Measurements from ENCODE around the gene RRP7A. TPM values are rescaled to one million over a fixed set of nuclear protein-coding genes. Genes with fewer than 3 reads are reported as not detected.
A peak's percentile ranks its signal among the peaks of the same experiment; 100 is the strongest.
"Not testable (repeated sequence)": the region's sequence is repeated elsewhere in the genome, so short reads cannot be mapped to it uniquely, and the experiment has no call there.

The RRP7A gene
- total RNA-seq, 1 donor, result 29.0 TPM

DNA sequence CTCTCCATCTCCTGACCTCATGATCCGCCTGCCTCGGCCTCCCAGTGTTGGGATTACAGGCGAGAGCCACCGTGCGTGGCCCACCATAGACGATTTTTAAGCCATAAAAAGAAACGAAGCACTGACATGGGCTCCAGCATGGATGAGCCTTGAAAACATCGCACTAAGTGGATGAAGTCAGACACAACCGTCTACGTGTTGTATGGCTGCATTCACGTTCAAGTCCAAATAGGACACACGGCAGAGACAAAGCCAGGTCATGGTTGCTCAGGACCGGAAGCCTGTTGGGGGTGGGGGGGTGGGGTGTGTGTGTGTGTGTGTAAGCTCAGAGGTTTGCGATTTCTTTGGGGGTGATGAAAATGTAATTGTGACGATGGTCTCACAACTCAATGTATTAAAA, 10.0 kb downstream of the RRP7A start:
- TF ChIP-seq, protein P1, sequence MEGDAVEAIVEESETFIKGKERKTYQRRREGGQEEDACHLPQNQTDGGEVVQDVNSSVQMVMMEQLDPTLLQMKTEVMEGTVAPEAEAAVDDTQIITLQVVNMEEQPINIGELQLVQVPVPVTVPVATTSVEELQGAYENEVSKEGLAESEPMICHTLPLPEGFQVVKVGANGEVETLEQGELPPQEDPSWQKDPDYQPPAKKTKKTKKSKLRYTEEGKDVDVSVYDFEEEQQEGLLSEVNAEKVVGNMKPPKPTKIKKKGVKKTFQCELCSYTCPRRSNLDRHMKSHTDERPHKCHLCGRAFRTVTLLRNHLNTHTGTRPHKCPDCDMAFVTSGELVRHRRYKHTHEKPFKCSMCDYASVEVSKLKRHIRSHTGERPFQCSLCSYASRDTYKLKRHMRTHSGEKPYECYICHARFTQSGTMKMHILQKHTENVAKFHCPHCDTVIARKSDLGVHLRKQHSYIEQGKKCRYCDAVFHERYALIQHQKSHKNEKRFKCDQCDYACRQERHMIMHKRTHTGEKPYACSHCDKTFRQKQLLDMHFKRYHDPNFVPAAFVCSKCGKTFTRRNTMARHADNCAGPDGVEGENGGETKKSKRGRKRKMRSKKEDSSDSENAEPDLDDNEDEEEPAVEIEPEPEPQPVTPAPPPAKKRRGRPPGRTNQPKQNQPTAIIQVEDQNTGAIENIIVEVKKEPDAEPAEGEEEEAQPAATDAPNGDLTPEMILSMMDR (IDR thresholded peaks at IDR 0.05; ENCODE audit: extremely low read depth, low read depth, low read length), result no peak
- Histone ChIP-seq H3K79me2 (ENCODE audit: insufficient read depth, low read length) (no peaks in the 10 kb centered on the region), H3K9me3 (ENCODE audit: low read depth, low read length) (no peaks in the 10 kb centered on the region), H3K4me1 (ENCODE audit: insufficient read depth, low read length) (no peaks in the 10 kb centered on the region), H2AFZ (ENCODE audit: low read length) (no peak overlapping the region), H3K4me2 (ENCODE audit: insufficient read depth, low read length) (no peak overlapping the region), H4K20me1 (ENCODE audit: insufficient read depth, low read length) (no peaks in the 10 kb centered on the region), H3K36me3 (ENCODE audit: insufficient read depth, low read length) (peaks cover 4% of the 10 kb centered on the region), H3K27me3 (ENCODE audit: insufficient read depth, low read length) (no peaks in the 10 kb centered on the region), H3K27ac (ENCODE audit: low read depth, low read length) (no peak overlapping the region), H3K4me3 (ENCODE audit: insufficient read depth, low read length) (no peak overlapping the region)
- peak; percentile 62 for DNase-seq (ENCODE audit: insufficient read length, low spot score, missing footprints)

DNA sequence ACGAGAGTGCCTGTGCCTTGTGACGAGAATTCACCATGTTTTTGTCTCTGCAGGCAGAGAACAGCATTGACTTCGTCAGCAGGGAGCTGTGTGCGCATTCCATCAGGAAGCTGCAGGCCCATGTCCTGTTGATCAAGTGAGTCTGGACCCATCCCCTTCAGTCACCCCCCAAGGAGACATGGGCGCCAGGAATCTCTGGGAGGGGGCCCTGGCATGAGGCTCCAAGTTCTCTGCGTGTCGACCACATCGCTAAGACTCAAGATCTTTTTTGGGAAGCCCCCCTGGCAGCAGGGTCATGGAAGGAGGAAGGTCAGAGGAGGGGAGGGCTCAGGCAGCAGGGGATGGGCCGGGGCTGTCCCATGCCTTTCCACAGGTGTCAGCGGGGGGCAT, 10.6 kb downstream of the RRP7A start:
- not testable (repeated sequence) for DNase-seq (ENCODE audit: insufficient read length, low spot score, missing footprints); H3K79me2 ChIP-seq (ENCODE audit: insufficient read depth, low read length); H3K4me2 ChIP-seq (ENCODE audit: insufficient read depth, low read length); H3K27ac ChIP-seq (ENCODE audit: low read depth, low read length); H3K4me1 ChIP-seq (ENCODE audit: insufficient read depth, low read length); H2AFZ ChIP-seq (ENCODE audit: low read length); H3K9me3 ChIP-seq (ENCODE audit: low read depth, low read length); H3K4me3 ChIP-seq (ENCODE audit: insufficient read depth, low read length); H3K36me3 ChIP-seq (ENCODE audit: insufficient read depth, low read length); H3K27me3 ChIP-seq (ENCODE audit: insufficient read depth, low read length); H4K20me1 ChIP-seq (ENCODE audit: insufficient read depth, low read length)

DNA sequence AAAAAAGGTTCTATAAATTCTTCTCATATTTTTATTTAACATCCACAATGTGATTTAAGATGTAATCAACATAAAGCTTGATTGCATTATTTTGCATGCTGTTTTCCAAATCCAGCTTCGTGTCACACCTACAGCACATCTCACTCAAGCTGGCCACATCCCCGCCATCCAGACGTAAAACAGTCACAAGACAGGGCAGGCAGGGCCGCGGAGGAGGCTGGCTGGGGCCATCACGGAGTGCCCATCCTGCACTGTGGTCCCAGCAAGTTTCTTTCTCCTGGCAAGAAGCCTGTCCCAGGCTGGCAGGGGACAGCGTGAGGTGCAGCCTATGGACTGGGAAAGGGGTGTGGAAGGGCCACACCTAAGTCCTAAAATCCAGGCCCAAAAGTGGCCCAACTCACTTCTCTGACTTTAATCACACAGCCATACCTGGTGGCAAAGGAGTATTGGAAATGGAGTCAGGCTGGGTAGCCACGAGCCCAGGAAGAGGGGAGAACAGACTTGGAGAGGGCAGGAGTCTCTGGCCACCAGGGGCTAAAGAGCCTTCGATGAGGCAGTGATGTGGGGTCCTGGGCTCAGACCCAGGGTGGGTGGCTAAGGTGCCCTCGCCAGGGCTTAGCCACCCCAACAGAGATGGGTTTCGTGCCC, 11.1 kb downstream of the RRP7A start:
- not testable (repeated sequence) for H3K27ac ChIP-seq (ENCODE audit: low read depth, low read length); H3K27me3 ChIP-seq (ENCODE audit: insufficient read depth, low read length); H3K36me3 ChIP-seq (ENCODE audit: insufficient read depth, low read length); DNase-seq (ENCODE audit: insufficient read length, low spot score, missing footprints); H4K20me1 ChIP-seq (ENCODE audit: insufficient read depth, low read length); H3K79me2 ChIP-seq (ENCODE audit: insufficient read depth, low read length); H3K9me3 ChIP-seq (ENCODE audit: low read depth, low read length); H3K4me3 ChIP-seq (ENCODE audit: insufficient read depth, low read length); H3K4me1 ChIP-seq (ENCODE audit: insufficient read depth, low read length); H2AFZ ChIP-seq (ENCODE audit: low read length); H3K4me2 ChIP-seq (ENCODE audit: insufficient read depth, low read length)

DNA sequence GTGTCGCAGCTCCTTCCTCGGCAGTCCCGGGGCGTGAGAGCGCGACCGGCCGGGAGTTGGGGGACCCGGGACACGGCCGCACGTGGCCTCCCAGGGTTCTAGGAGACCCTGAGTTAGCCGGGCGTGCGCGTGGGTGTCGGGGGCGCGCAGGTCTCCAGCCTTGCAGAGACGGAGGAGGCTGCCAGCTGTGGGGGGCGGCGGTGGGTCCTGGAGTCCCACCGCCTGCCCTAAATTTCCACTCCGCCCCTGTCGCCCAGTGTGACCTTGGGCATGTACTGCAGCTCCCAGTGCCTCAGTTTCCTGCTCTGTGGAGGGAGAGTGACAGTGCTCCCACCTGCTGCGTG, 18.8 kb downstream of the RRP7A start:
- H3K79me2 ChIP-seq (ENCODE audit: insufficient read depth, low read length), result no peaks in the 10 kb centered on the region
- H3K4me1 ChIP-seq (ENCODE audit: insufficient read depth, low read length), result no peaks in the 10 kb centered on the region
- H3K27me3 ChIP-seq (ENCODE audit: insufficient read depth, low read length), result peaks cover 2% of the 10 kb centered on the region
- peak overlapping the region; percentile 36 for H3K4me2 ChIP-seq (ENCODE audit: insufficient read depth, low read length)
- no peak overlapping the region for H3K27ac ChIP-seq (ENCODE audit: low read depth, low read length)
- H3K9me3 ChIP-seq (ENCODE audit: low read depth, low read length), result no peaks in the 10 kb centered on the region
- no peak for DNase-seq (ENCODE audit: insufficient read length, low spot score, missing footprints)
- H3K36me3 ChIP-seq (ENCODE audit: insufficient read depth, low read length), result no peaks in the 10 kb centered on the region
- TF ChIP-seq, protein P1 (IDR thresholded peaks at IDR 0.05; ENCODE audit: extremely low read depth, low read depth, low read length), result no peak
- peak overlapping the region; percentile 56 for H2AFZ ChIP-seq (ENCODE audit: low read length)
- H4K20me1 ChIP-seq (ENCODE audit: insufficient read depth, low read length), result no peaks in the 10 kb centered on the region
- H3K4me3 ChIP-seq (ENCODE audit: insufficient read depth, low read length), result no peak overlapping the region

DNA sequence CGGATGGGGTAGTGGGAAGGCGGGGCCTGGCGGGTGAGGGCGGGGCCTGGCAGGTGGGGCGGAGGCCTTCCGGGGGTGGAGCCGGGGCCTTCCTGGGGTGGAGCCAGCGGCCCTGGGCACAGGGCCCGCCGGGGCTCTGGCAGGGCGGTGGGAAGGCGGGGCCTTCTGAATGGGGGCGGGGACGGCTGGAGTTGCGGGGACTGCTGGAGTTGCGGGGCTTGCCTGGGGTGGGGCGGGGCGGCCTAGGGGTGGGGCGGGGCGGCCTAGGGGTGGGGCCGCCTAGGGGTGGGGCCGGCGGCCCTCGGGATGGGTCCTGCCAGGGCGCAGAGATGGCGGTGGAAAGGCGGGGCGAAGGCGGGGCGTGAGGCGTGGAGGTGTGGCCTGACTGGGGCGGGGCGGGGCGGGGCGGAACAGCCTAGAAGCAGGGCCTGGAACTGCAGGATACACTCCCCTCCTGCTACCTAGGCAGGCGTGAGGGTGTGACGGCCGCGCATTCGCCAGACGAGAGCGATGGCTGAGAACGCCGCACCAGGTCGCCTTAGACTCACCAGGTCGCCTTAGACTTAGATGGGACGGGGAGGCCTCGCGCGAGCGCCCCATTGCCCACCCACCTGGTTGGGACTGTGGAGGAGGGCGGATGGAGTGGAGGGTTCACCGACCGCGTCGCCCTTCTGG, 19.3 kb downstream of the RRP7A start:
- H3K4me3 ChIP-seq (ENCODE audit: insufficient read depth, low read length), result peak overlapping the region; percentile 30
- TF ChIP-seq, protein P1 (IDR thresholded peaks at IDR 0.05; ENCODE audit: extremely low read depth, low read depth, low read length), result no peak
- H3K27ac ChIP-seq (ENCODE audit: low read depth, low read length), result no peak overlapping the region
- H3K4me2 ChIP-seq (ENCODE audit: insufficient read depth, low read length), result peak overlapping the region; percentile 36
- no peaks in the 10 kb centered on the region for H4K20me1 ChIP-seq (ENCODE audit: insufficient read depth, low read length)
- no peaks in the 10 kb centered on the region for H3K79me2 ChIP-seq (ENCODE audit: insufficient read depth, low read length)
- peak overlapping the region; percentile 56 for H2AFZ ChIP-seq (ENCODE audit: low read length)
- no peaks in the 10 kb centered on the region for H3K9me3 ChIP-seq (ENCODE audit: low read depth, low read length)
- H3K27me3 ChIP-seq (ENCODE audit: insufficient read depth, low read length), result peaks cover 2% of the 10 kb centered on the region
- H3K4me1 ChIP-seq (ENCODE audit: insufficient read depth, low read length), result no peaks in the 10 kb centered on the region
- no peaks in the 10 kb centered on the region for H3K36me3 ChIP-seq (ENCODE audit: insufficient read depth, low read length)
- peak; percentile 93 for DNase-seq (ENCODE audit: insufficient read length, low spot score, missing footprints)

DNA sequence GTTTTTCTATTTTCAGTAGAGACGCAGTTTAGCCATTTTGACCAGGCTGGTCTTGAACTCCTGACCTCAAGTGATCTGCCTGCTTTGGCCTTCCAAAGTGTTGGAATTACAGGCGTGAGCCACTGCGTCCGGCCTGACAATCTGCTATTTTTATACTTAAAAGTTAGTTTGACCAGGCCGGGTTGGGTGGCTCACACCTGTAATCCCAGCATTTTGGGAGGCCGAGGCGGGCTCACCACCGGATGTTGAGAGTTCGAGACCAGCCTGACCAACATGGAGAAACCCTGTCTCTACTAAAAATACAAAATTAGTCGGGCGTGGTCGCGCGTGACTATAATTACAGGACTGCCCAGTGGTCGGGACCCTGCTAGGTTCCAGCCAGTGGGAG, 19.8 kb downstream of the RRP7A start:
- not testable (repeated sequence) for H3K27me3 ChIP-seq (ENCODE audit: insufficient read depth, low read length); H3K27ac ChIP-seq (ENCODE audit: low read depth, low read length); H3K9me3 ChIP-seq (ENCODE audit: low read depth, low read length); H2AFZ ChIP-seq (ENCODE audit: low read length); H3K4me1 ChIP-seq (ENCODE audit: insufficient read depth, low read length); H3K79me2 ChIP-seq (ENCODE audit: insufficient read depth, low read length); DNase-seq (ENCODE audit: insufficient read length, low spot score, missing footprints); H4K20me1 ChIP-seq (ENCODE audit: insufficient read depth, low read length); H3K4me2 ChIP-seq (ENCODE audit: insufficient read depth, low read length); H3K4me3 ChIP-seq (ENCODE audit: insufficient read depth, low read length); H3K36me3 ChIP-seq (ENCODE audit: insufficient read depth, low read length)

Measured in osteoblast (primary cell).